H9 (cell line): ENCODE data around the gene SLC9A1. TPM values are rescaled to one million over a fixed set of nuclear protein-coding genes. Genes with fewer than 3 reads are reported as not detected.

Source experiments
- DNase-seq: peaks from one replicate; pipeline ENCODE4 v3.0.0-alpha.2; 2017
- H2AFZ ChIP-seq: one replicate; pipeline ENCODE4 v1.6.1; 2013; ENCODE audit warnings: mild to moderate bottlenecking, low read length, control low read depth, moderate library complexity
- H2AK5ac ChIP-seq: 2 replicates; pipeline ENCODE4 v1.6.1; 2013; ENCODE audit warnings: low read length, control low read depth, mixed read lengths; ENCODE audit not compliant: insufficient read length
- H2BK120ac ChIP-seq: one replicate; pipeline ENCODE4 v1.6.1; 2013; ENCODE audit warnings: low read depth, mild to moderate bottlenecking, low read length, control low read depth, inconsistent platforms; ENCODE audit not compliant: poor library complexity, severe bottlenecking
- H2BK12ac ChIP-seq: 2 replicates; pipeline ENCODE4 v1.6.1; 2013; ENCODE audit warnings: low read length, control low read depth, mixed read lengths, low read depth; ENCODE audit not compliant: insufficient read length
- H2BK15ac ChIP-seq: 2 replicates; pipeline ENCODE4 v1.6.1; 2013; ENCODE audit warnings: low read depth, low read length, control low read depth
- H2BK20ac ChIP-seq: one replicate; pipeline ENCODE4 v1.6.1; 2013; ENCODE audit warnings: low read depth, mild to moderate bottlenecking, low read length, control low read depth, inconsistent platforms; ENCODE audit not compliant: poor library complexity, severe bottlenecking
- H2BK5ac ChIP-seq: 2 replicates; pipeline ENCODE4 v1.6.1; 2013; ENCODE audit warnings: low read length, control low read depth, mixed read lengths; ENCODE audit not compliant: insufficient read length
- H3K14ac ChIP-seq: 2 replicates; pipeline ENCODE4 v1.6.1; 2013; ENCODE audit warnings: low read length, control low read depth; ENCODE audit not compliant: insufficient read depth
- H3K18ac ChIP-seq: 2 replicates; pipeline ENCODE4 v1.6.1; 2013; ENCODE audit warnings: low read depth, mild to moderate bottlenecking, mixed read lengths, low read length, control low read depth; ENCODE audit not compliant: insufficient read length
- H3K23ac ChIP-seq: 2 replicates; pipeline ENCODE4 v1.6.1; 2013; ENCODE audit warnings: low read length, control low read depth, mixed read lengths, low read depth; ENCODE audit not compliant: insufficient read length
- H3K23me2 ChIP-seq: 2 replicates; pipeline ENCODE4 v1.6.1; 2013; ENCODE audit warnings: low read depth, mild to moderate bottlenecking, mixed read lengths, low read length, control low read depth; ENCODE audit not compliant: insufficient read length, poor library complexity, severe bottlenecking
- H3K27ac ChIP-seq: 2 replicates; pipeline ENCODE4 v1.5.1; 2013; ENCODE audit warnings: low read length, control low read depth, mixed read lengths, low read depth; ENCODE audit not compliant: insufficient read length
- H3K27me3 ChIP-seq: 2 replicates; pipeline ENCODE4 v1.6.1; 2013; ENCODE audit warnings: low read length, control low read depth, inconsistent platforms; ENCODE audit not compliant: insufficient read depth
- H3K4ac ChIP-seq: 2 replicates; pipeline ENCODE4 v1.6.1; 2013; ENCODE audit warnings: low read depth, mild to moderate bottlenecking, control low read depth, inconsistent platforms, low read length, moderate library complexity
- H3K4me1 ChIP-seq: 2 replicates; pipeline ENCODE4 v1.6.1; 2013; ENCODE audit warnings: low read length, control low read depth, inconsistent platforms; ENCODE audit not compliant: insufficient read depth
- H3K4me2 ChIP-seq: 2 replicates; pipeline ENCODE4 v1.6.1; 2013; ENCODE audit warnings: low read length, control low read depth, mixed read lengths; ENCODE audit not compliant: insufficient read length, insufficient read depth
- H3K56ac ChIP-seq: 2 replicates; pipeline ENCODE4 v1.6.1; 2013; ENCODE audit warnings: low read depth, mild to moderate bottlenecking, mixed read lengths, low read length, control low read depth; ENCODE audit not compliant: insufficient read length
- H3K79me1 ChIP-seq: 2 replicates; pipeline ENCODE4 v1.6.1; 2013; ENCODE audit warnings: low read depth, mild to moderate bottlenecking, moderate library complexity, low read length, control low read depth, inconsistent platforms; ENCODE audit not compliant: insufficient read depth, poor library complexity, severe bottlenecking
- H3K79me2 ChIP-seq: 2 replicates; pipeline ENCODE4 v1.6.1; 2013; ENCODE audit warnings: low read length, control low read depth, inconsistent platforms; ENCODE audit not compliant: insufficient read depth
- H3K9ac ChIP-seq: 2 replicates; pipeline ENCODE4 v1.6.1; 2013; ENCODE audit warnings: low read length, control low read depth, mixed read lengths; ENCODE audit not compliant: insufficient read length; ENCODE audit errors: extremely low read depth
- H3K9me3 ChIP-seq: one replicate; pipeline ENCODE4 v1.6.1; 2013; ENCODE audit warnings: low read depth, low read length, inconsistent platforms; ENCODE audit not compliant: control insufficient read depth
- H3T11ph ChIP-seq: one replicate; pipeline ENCODE4 v1.6.1; 2013; ENCODE audit warnings: mild to moderate bottlenecking, low read length, control low read depth, inconsistent platforms
- H4K20me1 ChIP-seq: one replicate; pipeline ENCODE4 v1.6.1; 2013; ENCODE audit not compliant: control insufficient read depth, insufficient read length, insufficient read depth
- H4K5ac ChIP-seq: 2 replicates; pipeline ENCODE4 v1.6.1; 2013; ENCODE audit warnings: low read depth, mild to moderate bottlenecking, mixed read lengths, low read length, control low read depth; ENCODE audit not compliant: insufficient read length
- H4K8ac ChIP-seq: replicated peaks from 2 replicates; pipeline ENCODE4 v1.6.1; 2013; ENCODE audit warnings: low read length, control low read depth, mixed read lengths, low read depth; ENCODE audit not compliant: insufficient read length
- H4K91ac ChIP-seq: 2 replicates; pipeline ENCODE4 v1.6.1; 2013; ENCODE audit warnings: low read depth, mild to moderate bottlenecking, moderate library complexity, mixed read lengths, low read length, control low read depth; ENCODE audit not compliant: insufficient read length
- H3K27ac Mint-ChIP-seq, 3 experiments: 2 replicates in 2 of 3; 3 replicates in 1 of 3; pipeline ENCODE4 v1.8.0; 2020 to 2021; ENCODE audit warnings: mixed read lengths in 3 of 3, mild to moderate bottlenecking in 1 of 3, moderate library complexity in 1 of 3
- H3K27me3 Mint-ChIP-seq: 2 replicates; pipeline ENCODE4 v1.8.0; 2021; ENCODE audit warnings: low read depth, mild to moderate bottlenecking, moderate library complexity, mixed read lengths
- H3K36me3 Mint-ChIP-seq, 3 experiments: 2 replicates in 2 of 3; 3 replicates in 1 of 3; pipeline ENCODE4 v1.8.0; 2020 to 2021; ENCODE audit warnings: low read depth in 3 of 3, mixed read lengths in 3 of 3; ENCODE audit not compliant: insufficient read depth in 1 of 3
- H3K4me1 Mint-ChIP-seq, 2 experiments: 2 replicates each; pipeline ENCODE4 v1.8.0; 2020; ENCODE audit warnings: mixed read lengths in 2 of 2
- H3K4me3 Mint-ChIP-seq, 2 experiments: 2 replicates in 1 of 2; 3 replicates in 1 of 2; pipeline ENCODE4 v1.8.0; 2020 to 2021; ENCODE audit warnings: mild to moderate bottlenecking in 2 of 2, mixed read lengths in 2 of 2, moderate library complexity in 1 of 2
- H3K9me3 Mint-ChIP-seq, 2 experiments: 2 replicates in 1 of 2; 3 replicates in 1 of 2; pipeline ENCODE4 v1.8.0; 2020; ENCODE audit warnings: mild to moderate bottlenecking in 2 of 2, mixed read lengths in 2 of 2, moderate library complexity in 1 of 2
- WGBS: extraction: QIAGEN DNeasy Blood & Tissue Kit; methylation state at CpG from one replicate; pipeline ENCODE4 v1.1.7; 2013; ENCODE audit warnings: missing lambda C conversion rate, low lambda C conversion rate, mixed read lengths; ENCODE audit not compliant: insufficient read length; ENCODE audit errors: extremely low coverage; 5-methylcytosine and 5-hydroxymethylcytosine counted together
- total RNA-seq: library from RNA; stranded (reverse); gene quantifications from 2 replicates; pipeline ENCODE4 v1.2.1, GENCODE V29; 2021
- TF ChIP-seq, protein P1 (sequence below): fragments of 200-600 bp; sonication (generic); conservative IDR thresholded peaks from 3 replicates; pipeline ENCODE4 v1.8.0; 2021; ENCODE audit warnings: antibody characterized with exemption, mild to moderate bottlenecking

The SLC9A1 gene
- total RNA-seq, 1 experiment from 2014 or later = 20.8 TPM

DNA sequence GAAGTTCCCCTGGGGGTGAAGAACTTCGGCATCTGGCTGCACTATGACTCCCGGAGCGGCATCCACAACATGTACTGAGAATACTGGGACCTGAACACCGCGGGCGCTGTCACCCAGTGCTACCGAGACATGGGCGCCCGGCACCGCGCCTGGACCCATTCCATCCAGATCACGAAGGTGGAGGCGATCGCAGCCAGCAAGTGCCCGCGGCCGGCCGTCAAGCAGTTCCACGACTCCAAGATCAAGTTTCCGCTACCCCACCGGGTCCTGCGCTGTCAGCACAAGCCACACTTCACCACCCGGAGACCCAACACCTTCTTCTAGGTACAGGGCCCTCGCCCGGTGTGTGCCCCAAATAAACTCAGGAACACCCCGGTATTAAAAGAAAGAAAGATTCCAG lies 22.0 kb upstream of the SLC9A1 start:
- 0 out of 4 replicates have a peak, but pooled peaks cover 0 to 2% of the 10 kb centered on the region in 2 experiments for H3K4me1 Mint-ChIP-seq
- Histone ChIP-seq H4K8ac (no peak overlapping the region), H3K23me2 (no peaks in the 10 kb centered on the region), H3K4me1 (no peaks in the 10 kb centered on the region), H2AFZ (no peak overlapping the region), H4K5ac (no peak overlapping the region), H4K91ac (no peak overlapping the region), H3K27me3 (no peaks in the 10 kb centered on the region), H2BK20ac (no peak overlapping the region), H4K20me1 (no peaks in the 10 kb centered on the region), H2BK12ac (no peak overlapping the region), H3K9ac (no peak overlapping the region), H3K27ac (no peak overlapping the region), H3K18ac (no peak overlapping the region), H3K79me1 (no peaks in the 10 kb centered on the region), H3T11ph (no peak overlapping the region), H3K56ac (no peak overlapping the region), H2BK15ac (no peak overlapping the region), H3K14ac (no peak overlapping the region), H3K79me2 (no peaks in the 10 kb centered on the region), H2BK5ac (no peak overlapping the region), H2AK5ac (no peak overlapping the region), H3K23ac (no peak overlapping the region), H2BK120ac (no peak overlapping the region), H3K9me3 (peaks cover 6% of the 10 kb centered on the region), H3K4ac (no peak overlapping the region), H3K4me2 (no peak overlapping the region)
- TF ChIP-seq, protein P1, sequence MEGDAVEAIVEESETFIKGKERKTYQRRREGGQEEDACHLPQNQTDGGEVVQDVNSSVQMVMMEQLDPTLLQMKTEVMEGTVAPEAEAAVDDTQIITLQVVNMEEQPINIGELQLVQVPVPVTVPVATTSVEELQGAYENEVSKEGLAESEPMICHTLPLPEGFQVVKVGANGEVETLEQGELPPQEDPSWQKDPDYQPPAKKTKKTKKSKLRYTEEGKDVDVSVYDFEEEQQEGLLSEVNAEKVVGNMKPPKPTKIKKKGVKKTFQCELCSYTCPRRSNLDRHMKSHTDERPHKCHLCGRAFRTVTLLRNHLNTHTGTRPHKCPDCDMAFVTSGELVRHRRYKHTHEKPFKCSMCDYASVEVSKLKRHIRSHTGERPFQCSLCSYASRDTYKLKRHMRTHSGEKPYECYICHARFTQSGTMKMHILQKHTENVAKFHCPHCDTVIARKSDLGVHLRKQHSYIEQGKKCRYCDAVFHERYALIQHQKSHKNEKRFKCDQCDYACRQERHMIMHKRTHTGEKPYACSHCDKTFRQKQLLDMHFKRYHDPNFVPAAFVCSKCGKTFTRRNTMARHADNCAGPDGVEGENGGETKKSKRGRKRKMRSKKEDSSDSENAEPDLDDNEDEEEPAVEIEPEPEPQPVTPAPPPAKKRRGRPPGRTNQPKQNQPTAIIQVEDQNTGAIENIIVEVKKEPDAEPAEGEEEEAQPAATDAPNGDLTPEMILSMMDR = no peak
- no peak for DNase-seq
- no peak overlapping the region for H3K27ac Mint-ChIP-seq
- peaks cover 1% of the 10 kb centered on the region for H3K27me3 Mint-ChIP-seq
- peaks cover 0 to 7% (median 4%) of the 10 kb centered on the region in 3 experiments; a peak in 4 of 7 replicates for H3K36me3 Mint-ChIP-seq
- H3K9me3 Mint-ChIP-seq = peaks cover 21 to 29% of the 10 kb centered on the region in 2 experiments
- WGBS = no CpG with 5 or more reads among the region's 26 CpGs
- H3K4me3 Mint-ChIP-seq = no peak overlapping the region
